NCI-H2171 treated with DMSO at 0.1 percent for 48 hours (cell line): ENCODE data around the gene SUSD4.
"Not testable (repeated sequence)": the region's sequence is repeated elsewhere in the genome, so short reads cannot be mapped to it uniquely, and the experiment has no call there.

Experiments used
- DNase-seq: peaks from one replicate; lab custom pipeline; 2025; lab: John Stamatoyannopoulos, UW

The SUSD4 gene

GRCh38 chr1:223363856-223364684 is at the start of gene SUSD4:
Gene SUSD4, minus strand, starts transcription at chr1:223364176. Its CDS starts 751 bp downstream, at chr1:223363425.
- peak; percentile 89 for DNase-seq

GRCh38 chr1:223413216-223413615 is 49.2 kb upstream of the SUSD4 start:
- no peak for DNase-seq

GRCh38 chr1:223411710-223412109 is 47.7 kb upstream of the SUSD4 start:
- DNase-seq, result no peak

GRCh38 chr1:223411309-223411708 is 47.3 kb upstream of the SUSD4 start:
- no peak for DNase-seq

- DNase-seq, result no peak
These were observed 46.1 kb upstream of the SUSD4 start for GRCh38 chr1:223410036-223410435.

- no peak for DNase-seq
These were observed 41.5 kb upstream of the SUSD4 start for GRCh38 chr1:223405507-223405906.

GRCh38 chr1:223403184-223403815 is 39.3 kb upstream of the SUSD4 start:
- peak; percentile 27 for DNase-seq

- DNase-seq, result no peak
These were observed 38.8 kb upstream of the SUSD4 start for GRCh38 chr1:223402790-223403142.

- no peak for DNase-seq
These were observed 38.2 kb upstream of the SUSD4 start for GRCh38 chr1:223401873-223402789.

GRCh38 chr1:223399393-223399792 is 35.4 kb upstream of the SUSD4 start:
- DNase-seq, result not testable (repeated sequence)

- no peak for DNase-seq
These were observed 30.7 kb upstream of the SUSD4 start for GRCh38 chr1:223394706-223395105.

- DNase-seq, result no peak
These were observed 30.3 kb upstream of the SUSD4 start for GRCh38 chr1:223394242-223394641.

- peak; percentile 15 for DNase-seq
These were observed 29.6 kb upstream of the SUSD4 start, which contains the start of gene CCDC185 for GRCh38 chr1:223393275-223394214. Gene CCDC185, plus strand, starts transcription at chr1:223393415. Its CDS starts 61 bp downstream, at chr1:223393476.

- no peak for DNase-seq
These were observed 26.6 kb upstream of the SUSD4 start for GRCh38 chr1:223390618-223391017.

- no peak for DNase-seq
These were observed 22.0 kb upstream of the SUSD4 start for GRCh38 chr1:223386013-223386412.

- DNase-seq, result peak; percentile 18
These were observed 14.8 kb upstream of the SUSD4 start for GRCh38 chr1:223378754-223379153.

GRCh38 chr1:223374064-223374610 is 10.2 kb upstream of the SUSD4 start:
- DNase-seq, result no peak

GRCh38 chr1:223364685-223365382 is 858 bp upstream of the SUSD4 start:
- peak; percentile 56 for DNase-seq

GRCh38 chr1:223363057-223363855 is 720 bp downstream of the SUSD4 start:
- peak; percentile 82 for DNase-seq
